NCI-H2227 (cell line): ENCODE data around the gene EML1.
"Not testable (repeated sequence)": the region's sequence is repeated elsewhere in the genome, so short reads cannot be mapped to it uniquely, and the experiment has no call there.

Experiments used
- DNase-seq: peaks from one replicate; lab custom pipeline; 2025; ENCODE audit not compliant: unreplicated experiment; lab: John Stamatoyannopoulos, UW

The EML1 gene

DNA sequence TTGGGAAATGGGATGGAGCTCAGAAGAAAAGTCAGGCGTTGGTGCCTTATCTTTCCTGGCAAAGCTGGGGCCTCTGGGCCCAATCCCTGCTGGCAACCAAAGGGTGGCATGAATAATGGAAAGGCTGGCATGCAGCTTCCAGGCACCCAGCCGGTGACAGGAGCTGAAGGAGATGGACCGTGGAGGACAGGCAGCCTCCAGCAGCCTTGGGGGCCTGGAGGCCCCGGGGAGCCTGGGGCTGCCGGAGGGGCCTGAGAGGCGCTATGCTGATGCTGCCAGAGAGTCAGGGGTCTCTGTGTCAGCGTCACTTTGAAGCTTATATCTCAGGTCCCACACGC is 38.2 kb upstream of the EML1 start:
- no peak for DNase-seq

DNA sequence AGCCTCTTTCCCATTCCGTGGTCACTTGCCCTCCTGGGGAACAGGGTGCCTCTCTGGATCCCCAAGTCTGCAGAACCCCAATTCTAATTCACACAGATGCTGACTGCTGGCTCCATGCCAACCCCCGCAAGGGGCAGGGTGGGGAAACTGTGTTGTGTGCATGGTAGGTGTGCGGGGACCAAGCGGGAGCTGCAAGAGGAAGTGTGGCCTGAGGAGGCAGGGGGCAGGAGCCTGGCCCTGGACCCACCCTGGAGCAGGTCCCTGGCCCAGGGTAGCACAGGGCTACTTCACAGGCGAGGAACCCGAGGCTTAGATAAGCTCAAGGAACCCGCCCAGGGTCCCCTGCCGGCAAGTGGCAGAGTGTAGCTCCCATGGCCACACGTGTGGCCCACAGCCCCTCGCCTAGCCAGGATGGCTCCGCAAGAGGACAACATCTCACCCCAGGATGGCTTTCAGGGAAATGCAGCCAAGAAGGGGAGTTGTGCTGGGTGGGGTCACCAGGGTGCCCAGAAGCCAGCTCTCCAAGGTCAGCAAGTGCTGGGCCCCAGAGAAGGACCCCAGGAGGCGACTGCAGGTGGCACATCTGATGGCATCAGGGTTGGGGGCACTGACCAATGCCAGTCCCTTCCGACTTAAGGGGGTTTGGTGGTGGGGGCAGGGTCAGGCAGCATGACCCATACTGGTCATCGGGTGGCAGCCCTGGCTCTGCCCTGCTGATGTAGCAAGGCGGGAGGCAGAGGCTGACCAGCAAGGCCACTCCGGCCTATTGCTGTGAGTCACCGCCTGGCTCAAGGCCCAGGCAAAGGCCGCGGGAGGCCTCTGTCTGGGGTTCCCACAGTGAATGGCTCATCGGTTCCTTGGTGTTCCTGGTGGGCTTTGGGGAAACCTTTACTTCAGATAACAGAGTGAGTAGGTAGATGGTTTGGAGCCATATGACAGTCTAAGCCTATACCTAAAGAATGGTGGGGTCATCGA is 37.3 kb upstream of the EML1 start:
- no peak for DNase-seq

DNA sequence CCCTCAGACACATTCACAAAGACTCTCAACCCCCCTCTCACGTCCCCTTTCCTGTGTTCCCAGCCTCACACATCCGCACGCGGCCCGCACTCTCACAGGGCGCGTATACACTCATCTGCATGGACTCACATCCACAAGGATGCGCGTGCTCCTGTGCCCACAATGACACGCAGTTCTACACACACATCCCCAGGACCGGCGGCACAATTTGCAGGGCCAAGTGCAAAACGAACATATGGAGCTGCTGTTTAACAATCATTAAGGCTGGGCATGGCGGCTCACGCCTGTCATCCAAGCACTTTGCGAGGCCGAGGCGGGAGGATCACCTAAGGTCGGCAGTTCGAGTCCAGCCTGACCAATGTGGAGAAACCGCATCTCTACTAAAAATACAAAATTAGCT is 36.4 kb upstream of the EML1 start:
- no peak for DNase-seq

DNA sequence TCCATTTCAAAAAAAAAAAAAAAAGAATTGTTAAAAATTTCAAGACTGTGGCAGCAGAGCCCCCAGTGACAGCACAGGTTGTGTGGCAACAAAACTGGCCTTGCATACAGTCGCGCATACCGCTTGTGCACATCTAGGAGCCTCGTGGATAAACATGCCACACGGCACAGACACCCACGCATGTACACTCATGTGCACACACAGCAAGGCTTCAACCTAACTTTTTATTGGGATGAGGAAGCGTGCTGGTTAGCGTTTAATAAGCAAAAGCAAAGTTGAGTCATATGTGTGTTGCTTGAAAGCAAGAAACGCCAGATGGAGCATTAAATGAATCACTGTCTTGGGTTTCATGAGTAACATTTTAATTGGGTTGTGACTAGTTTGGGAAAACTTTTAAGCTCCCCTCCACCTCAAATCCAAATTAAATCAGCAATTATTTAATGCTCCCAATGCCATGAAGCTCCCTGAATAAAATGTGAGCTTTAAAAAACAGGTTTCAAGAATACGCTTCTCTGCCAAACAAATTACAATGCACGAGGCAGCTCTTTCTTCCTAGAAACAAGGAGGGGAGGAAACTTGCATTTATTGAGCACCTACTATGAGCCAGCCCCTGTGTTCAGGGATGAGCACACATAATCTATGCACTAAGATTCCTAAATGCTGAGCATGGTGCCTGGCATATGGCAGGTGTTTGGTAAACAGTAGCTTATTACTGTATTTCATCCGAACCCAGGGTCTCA is 35.7 kb upstream of the EML1 start:
- DNase-seq: no peak

DNA sequence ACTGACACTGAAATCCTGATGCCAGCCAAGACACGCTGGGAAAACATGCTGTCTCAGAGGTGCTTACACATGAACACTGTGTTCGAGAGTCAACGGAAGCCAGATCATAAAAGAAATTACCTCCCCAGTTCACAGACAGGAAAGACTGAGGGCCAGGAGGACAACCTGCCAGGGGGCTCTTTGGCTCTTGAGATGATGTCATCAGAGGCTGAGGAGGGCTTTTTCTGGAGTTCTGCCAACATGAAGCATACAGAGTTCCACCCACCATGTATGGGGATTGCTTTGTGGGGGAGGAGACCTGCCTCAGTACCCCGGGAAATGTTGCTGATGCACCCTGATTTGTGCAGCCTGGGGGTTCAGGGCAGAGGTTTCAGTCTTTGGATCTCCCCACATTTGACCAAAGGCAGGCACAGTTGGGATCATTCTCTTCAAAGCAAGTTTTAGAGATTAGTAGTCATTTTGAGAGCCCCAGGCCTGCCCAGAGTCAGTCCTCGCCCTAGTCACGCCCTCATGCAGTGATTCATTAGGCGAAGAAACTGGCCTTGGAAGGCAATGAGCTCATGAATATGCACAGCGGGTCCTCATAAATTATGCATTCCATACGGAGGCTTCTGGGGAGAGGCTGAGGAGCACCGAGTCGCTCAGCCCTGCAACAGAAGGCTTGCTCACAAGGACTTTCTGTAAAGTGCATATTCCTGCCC is 34.9 kb upstream of the EML1 start:
- DNase-seq: no peak

DNA sequence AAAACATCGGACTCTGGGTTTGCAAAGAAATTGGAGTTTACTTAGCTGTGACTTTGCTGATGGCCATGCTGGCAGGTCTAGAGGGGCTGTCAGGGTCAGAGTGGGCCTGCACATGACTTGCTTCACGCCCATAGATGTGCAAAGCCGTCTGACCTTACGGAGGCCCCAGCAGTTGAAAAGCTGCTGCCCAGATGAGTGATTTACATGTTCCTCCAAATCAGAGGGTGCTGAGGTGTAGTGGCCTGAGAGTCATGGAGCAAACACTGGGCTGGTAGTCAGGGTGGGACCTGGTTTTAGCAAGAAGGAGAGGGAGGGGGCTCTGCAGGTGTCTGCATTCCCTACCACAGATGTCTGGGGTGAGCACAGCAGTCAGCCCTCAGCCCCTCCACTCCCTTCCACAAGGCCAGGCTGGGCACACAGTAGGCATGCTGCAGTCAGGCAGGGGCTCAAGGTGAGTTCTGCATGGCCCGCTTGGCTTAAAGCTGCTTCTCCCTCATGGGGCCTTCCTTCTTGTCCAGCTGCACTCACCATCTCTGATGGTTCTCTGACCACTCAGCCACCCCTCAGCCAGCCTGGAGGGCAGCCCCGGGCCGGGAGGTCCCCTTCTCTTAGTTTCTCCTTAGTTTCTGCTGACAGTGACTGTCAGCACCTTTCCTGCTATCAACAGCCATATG is 34.2 kb upstream of the EML1 start:
- DNase-seq: no peak

DNA sequence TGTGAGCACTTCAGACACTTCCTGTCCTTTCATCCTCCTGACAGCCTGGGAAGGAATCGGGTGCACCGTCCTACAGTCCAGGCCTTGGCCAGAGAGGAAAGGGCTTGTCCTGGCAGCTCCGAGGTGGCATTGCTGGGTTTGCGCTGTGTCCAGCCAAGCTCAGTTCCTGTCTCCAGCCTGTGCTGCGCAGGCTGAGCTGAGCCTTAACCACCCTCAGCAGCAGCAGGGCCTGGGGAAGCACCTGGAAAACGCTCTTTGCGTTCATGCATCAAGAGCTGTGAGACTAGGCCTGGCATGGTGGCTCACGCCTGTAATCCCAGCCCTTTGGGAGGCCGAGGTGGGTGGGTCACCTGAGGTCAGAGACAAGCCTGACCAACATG is 33.7 kb upstream of the EML1 start:
- no peak for DNase-seq

DNA sequence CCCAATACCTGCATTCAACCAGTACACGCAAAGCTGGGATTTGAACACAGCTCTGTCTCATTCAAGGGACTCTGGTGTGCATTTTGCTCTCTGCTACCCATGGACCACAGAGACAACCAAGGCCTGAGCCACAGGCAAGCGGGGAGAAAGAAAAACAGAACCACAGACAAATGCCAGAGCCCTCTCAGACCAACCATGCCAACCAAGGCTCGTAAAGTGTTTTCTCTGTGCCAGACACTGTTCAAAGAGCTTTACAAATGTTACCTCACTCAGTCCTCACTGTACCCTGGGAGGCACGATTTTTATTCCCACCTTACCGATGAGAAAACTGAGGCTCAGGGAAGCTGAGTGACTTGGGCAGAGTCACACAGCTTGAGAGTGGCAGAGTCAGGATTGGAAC is 32.4 kb upstream of the EML1 start:
- DNase-seq: no peak

DNA sequence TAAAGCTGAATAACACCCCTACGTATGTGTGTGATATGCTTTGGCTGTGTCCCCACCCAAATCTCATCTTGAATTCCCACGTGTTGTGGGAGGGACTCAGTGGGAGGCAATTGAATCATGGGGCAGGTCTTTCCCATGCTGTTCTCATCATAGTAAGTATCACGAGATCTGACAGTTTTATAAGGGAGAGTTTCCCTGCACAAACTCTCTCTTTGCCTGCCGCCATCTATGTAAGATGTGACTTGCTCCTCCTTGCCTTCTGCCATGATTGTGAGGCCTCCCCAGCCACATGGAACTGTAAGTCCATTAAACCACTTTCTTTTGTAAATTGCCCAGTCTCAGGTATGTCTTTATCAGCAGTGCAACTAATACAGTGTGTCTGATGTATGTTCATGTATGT is 30.3 kb upstream of the EML1 start:
- DNase-seq: not testable (repeated sequence)

DNA sequence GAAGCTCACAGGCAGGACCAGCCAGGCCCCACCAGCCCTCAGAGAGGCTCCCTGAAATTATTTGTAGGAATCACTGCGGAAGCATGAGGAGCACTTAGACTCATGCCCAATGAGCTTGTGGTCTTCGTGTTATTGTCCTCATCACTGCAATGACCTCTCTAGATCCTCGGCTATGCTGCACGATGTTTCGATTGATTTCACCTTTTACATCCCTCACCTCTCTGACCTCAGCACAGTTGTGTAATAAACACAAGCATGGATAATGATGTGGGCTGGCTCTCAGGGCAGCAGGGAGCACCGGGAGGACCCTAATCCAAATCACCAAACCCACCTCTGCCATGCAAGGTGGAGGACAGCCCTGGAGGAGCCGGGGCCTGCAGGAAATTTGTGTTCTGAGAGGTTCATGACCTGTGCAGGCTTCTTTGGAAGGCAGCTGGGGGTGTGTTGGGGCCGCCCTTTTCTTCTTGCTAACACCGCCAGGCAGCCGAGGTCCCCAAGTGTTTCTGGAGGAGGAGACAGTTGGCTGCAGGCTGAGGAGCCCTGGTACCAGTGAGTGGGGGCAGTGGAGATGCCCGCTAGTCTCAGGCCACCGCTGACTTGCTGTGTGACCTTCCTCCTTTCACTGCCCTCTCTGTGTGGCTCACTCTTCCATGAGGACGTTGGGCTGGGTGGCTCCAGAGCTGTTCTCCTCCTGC is 29.5 kb upstream of the EML1 start:
- DNase-seq: no peak

DNA sequence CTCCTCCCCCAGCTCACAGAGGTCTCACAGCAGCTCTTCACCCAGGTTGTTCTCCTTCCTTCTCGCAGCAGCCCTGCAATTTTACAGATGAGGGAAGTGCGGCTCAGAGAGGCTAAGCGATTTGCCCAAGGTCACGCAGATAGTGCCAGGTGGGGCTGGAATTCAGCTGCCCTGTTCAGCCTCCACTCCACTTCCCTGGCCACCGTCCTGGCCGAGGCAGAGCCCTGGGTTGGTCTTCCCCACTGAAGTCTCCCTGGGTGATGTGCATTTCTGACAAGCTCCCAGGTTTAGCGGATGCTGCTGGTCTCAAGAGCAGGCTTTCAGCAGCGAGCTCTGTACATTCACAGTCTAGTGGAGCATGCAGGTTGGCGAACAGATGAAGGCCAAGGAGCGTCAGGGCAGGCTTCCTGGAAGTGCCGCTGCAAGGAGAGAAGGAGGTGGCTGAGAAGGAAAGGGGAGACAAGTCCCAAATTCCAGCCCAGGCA is 28.9 kb upstream of the EML1 start:
- DNase-seq: no peak

DNA sequence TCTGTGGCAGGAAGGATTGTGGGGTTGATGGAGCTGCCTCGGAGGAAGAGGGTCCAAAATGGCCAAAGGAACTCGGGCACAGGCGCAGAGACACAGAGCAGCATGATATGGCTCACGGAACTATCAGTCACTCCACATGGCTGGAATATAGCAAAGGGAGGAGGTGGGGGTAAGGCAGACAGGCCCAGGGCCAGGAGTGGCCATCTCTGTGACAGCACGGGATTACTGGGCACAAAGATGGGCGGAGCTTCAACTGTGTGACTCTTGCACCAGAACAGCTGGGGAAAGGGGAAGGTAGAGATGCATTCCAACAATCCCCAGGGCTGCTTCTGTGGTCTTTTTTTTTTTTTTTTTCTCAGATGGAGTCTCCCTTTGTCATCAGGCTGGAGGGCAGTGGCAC is 24.8 kb upstream of the EML1 start:
- DNase-seq: no peak

DNA sequence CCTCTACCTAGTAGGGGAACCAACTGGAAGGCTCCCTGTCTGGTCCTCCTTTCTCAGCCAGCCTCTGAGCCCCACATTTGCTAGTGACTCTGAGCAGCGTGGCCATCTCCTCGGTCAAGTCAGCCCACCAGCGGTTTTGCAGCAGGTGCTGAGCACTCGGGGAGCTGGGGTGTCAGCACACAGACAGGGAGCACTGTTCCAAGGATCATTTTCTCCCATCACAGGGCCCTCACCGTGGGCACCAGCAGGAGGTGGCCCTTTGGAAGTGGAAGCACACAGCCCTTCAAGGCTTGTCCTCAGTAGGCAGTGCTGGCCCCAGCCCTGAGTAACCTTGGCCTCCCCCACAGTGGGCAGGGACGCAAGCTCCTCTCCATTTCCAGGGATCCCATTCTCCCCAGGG is 24.1 kb upstream of the EML1 start:
- DNase-seq: no peak

DNA sequence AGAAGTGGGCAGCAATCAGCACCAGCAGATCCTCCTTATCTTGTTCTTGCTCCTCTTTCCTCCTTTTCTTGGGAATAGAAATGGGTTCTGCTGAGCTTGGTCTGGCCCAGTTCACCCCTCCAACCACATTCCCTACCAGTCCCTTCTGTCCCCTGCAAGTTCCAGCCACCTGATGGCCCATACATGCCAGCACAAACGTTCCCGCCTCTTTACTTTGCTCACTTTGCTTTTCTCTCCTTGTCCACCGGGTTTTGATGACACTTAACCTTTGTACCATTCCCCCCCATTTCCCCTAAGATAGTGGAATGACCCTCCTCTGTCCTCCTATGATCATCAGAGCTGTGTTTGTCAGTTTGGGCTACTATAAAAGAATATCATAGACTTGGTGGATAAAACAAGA is 23.4 kb upstream of the EML1 start:
- DNase-seq: no peak

DNA sequence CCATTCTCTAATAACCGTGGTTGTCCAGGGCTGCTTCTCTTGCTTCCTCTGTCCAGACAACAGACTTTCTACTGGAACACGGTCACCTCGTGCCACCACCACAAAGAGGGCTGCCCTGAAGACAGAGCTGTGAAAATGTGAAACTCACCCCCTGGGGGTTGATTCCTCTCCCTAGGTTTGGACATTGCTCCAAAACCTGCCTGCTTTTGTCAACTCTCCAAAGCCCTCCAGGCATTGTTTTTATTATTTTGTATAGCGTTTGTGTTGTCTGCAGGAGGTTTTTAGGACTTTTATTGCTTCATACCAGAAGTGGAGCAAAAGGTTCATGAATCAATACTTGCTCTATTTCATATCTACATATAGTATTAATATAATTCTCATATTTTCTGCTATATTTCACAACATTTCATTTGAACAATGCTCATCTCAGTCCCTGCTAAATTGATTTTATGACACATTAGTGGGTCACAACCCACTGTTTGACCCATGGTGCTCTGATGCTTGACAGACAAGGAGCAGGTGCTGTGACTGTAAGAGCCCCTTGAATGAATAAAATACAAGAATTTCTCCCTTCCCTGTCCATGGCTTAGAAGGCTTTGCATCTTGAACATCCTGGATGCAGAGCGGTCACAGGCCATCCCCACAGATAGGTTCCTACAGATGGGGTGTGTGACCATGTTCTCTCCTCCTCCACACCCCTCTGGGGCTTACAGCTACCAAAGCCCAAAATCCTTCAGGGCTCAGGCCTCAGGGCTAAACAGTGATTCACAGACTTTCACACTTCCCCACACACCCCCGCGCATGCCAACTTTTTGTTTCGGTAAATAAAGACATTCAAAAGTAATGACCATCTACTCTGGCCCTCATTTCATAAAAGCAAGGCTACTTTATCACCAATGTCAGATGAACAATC is 20.6 kb upstream of the EML1 start:
- DNase-seq: no peak

DNA sequence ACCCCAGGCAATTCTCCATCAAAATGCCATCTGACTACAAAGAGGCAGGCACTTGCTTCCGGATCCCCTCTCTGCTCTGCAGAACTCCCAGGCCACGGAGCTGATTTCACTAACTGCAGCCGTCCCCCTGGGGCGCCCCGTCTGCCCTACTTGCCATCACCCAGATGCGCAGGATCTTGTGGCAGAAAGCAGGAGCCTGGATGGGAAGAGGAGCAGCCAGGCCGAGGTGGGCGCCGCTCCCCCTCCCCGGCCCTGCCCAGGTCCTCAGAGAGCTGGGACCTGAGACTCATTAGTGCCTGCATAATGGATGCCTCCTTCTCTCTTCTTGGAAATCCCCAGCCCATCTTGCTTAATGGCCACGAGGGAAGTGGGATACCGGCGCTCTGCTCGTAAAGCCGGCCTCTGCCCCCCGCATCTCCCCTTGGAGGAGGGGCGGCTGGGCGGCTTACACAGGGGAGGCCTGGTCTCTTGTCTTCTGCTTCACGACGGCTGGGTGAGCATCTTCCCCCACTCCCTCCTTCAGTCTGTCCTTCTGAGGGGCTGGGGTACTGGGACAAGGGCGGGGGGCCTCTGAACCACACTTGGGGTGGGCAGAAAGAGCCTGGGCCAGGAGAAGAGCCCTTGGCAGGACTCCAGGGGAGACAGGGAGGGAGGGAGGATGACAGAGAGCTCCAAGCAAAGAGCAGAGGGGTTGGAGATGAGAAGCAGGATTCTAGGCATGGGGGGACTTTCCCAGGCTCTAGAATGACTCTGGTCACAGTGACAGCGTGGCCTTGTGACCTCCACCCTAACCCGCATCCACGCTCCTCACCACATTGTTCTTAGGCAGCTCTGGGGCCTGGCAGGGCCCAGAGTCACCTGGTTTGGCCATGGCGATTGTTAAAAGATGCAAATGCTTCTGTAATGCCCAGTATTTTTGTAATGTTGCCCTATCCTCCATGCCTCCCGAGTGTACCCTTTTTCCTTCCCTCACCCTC is 19.4 kb upstream of the EML1 start:
- DNase-seq: no peak

DNA sequence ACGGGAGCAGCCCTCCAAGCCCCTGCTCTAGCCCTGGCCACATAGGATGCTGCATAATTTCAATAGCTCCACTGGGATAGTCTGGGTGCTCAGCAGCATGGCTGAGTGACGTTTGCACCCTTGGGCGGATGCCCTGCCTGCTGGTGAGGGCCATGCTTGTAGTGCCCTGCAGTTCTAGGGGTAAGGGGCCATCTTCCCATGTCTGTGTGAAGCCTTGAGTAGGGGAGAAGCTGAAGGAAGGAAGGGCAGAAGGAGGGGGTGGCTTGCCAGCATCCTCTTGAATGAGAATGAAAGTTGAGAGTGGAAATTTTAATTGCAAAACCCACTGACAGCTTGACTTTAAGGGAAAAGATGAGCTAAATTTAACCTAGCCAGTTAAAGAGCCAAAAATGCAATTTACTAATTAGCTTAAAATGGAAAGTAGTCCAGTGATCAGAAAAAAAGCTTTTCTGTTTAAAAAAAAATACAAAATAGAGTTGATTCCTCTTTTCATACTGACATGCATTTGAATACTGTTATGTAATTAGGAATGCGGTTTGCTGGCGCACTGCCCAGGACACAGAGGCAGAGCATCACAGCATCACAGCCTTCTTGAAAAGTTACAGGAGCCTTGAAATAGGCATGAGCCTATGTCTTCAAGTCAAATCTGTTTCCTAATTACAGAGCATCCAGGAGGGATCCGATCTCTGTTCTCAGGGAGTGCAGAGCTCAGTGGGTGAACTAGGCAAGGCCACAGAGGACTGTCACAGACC is 18.5 kb upstream of the EML1 start:
- peak; percentile 40 for DNase-seq

DNA sequence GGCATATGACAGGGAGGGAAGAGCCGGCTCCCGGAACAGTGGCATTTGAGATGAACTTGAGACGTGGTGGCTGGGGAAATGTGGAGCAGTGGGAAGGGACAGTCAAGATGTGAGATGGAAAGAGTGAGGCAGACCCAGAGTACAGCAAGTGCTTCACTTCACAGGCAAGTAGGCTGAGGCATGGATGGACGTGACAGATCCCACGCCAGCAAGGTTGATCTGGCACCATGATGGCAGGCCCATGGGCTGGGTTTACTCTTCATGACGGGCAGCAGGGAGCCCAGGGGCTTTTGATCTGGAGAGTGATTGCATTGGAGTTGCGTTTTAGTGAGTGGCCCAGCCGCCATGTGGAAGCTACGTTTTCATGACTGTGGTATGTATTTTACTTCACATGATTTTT is 17.9 kb upstream of the EML1 start:
- DNase-seq: no peak
